ENCODE measurements around the gene VPS13D.

GRCh38 chr1:12203216-12204007 lies 26.4 kb upstream of the VPS13D start:
- TF ChIP-seq, protein P1, sequence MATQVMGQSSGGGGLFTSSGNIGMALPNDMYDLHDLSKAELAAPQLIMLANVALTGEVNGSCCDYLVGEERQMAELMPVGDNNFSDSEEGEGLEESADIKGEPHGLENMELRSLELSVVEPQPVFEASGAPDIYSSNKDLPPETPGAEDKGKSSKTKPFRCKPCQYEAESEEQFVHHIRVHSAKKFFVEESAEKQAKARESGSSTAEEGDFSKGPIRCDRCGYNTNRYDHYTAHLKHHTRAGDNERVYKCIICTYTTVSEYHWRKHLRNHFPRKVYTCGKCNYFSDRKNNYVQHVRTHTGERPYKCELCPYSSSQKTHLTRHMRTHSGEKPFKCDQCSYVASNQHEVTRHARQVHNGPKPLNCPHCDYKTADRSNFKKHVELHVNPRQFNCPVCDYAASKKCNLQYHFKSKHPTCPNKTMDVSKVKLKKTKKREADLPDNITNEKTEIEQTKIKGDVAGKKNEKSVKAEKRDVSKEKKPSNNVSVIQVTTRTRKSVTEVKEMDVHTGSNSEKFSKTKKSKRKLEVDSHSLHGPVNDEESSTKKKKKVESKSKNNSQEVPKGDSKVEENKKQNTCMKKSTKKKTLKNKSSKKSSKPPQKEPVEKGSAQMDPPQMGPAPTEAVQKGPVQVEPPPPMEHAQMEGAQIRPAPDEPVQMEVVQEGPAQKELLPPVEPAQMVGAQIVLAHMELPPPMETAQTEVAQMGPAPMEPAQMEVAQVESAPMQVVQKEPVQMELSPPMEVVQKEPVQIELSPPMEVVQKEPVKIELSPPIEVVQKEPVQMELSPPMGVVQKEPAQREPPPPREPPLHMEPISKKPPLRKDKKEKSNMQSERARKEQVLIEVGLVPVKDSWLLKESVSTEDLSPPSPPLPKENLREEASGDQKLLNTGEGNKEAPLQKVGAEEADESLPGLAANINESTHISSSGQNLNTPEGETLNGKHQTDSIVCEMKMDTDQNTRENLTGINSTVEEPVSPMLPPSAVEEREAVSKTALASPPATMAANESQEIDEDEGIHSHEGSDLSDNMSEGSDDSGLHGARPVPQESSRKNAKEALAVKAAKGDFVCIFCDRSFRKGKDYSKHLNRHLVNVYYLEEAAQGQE (IDR thresholded peaks at IDR 0.05): no peak
- TF ChIP-seq CTCF (IDR thresholded peaks at IDR 0.05; ENCODE audit: low read depth, low read length, missing input control): no peak
- TF ChIP-seq TAF1 (conservative IDR thresholded peaks at IDR 0.05): no peak

All from liver (tissue), 3 donors.